ENCODE data around the gene ANKRD60.
A peak's percentile ranks its signal among the peaks of the same experiment; 100 is the strongest.

The ANKRD60 gene

DNA sequence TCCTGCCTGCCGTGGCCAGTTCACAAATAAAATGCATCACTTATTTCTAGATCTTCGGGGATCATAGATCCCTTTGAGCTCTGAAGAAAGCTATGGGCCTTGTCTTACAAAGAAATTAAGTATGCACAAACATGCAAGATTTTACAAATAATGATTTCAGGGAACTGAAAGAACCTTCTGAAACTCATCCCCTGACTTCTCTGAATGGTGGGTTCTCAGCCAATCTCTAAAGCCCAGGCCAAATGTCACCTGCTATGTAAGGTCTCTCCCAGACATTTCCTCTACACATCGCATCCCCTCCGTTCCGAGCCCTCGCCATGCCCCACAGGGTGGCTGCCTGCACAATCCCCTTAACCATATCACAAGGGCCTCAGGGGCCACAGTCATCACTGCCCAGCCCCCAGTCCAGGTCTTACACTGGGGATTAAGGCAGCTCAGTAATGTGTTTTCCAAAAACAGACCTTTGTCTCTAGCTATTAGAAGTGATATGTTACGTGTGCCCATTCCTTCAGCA, 16.1 kb upstream of the ANKRD60 start:
- no peak for DNase-seq

DNA sequence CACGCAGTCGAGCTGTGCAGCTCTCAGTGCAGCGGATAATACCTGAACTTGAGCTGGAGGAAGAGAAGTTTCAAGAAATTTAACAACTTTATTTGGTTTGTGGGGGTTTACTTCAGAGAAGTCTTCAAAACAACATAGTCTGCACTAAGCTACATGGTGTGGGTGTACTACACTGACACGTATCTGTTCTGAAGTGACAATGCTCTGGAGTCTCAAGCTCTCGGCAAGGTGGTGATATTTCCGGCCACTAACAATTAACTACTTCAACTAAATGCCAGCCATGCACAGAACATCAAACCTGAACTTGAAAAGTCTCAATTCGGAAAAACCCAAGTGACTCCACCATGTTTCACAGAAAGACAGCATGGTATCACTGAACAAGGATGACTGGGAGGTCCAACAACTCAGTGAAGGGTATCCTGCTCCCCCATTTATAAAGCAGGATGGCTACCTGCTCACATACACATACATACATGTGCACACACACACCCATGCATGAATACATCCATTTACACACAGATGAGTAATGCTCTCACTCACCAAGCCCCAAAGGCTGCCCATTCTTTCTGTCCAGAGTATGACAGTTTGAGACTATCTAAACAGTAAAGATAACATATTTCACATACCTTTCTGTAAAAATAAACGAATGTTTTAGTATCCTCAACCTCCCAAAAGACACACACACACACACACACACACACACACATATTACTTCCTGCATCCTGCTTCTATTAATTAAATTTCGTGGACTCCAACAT, 15.4 kb upstream of the ANKRD60 start:
- DNase-seq = no peak

DNA sequence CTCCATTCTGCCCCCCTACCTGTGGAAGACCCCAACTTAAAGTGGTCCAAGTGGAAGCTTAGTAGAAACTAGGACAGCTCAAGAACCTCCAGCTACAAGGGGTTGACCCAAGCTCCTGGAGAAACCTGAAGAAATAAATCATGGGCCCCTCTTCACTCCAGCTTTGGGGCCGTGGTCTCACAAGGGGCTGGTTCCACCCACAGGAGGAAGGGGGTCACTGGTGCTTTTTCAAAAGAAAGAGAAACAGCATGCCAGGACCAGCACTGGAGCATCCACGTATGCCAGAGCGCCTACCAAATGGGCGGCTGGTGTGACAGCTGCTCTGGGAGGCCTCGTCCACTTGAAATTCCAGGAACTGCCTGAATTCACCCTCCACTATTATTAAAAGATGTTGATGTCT, 14.4 kb upstream of the ANKRD60 start:
- no peak for DNase-seq

DNA sequence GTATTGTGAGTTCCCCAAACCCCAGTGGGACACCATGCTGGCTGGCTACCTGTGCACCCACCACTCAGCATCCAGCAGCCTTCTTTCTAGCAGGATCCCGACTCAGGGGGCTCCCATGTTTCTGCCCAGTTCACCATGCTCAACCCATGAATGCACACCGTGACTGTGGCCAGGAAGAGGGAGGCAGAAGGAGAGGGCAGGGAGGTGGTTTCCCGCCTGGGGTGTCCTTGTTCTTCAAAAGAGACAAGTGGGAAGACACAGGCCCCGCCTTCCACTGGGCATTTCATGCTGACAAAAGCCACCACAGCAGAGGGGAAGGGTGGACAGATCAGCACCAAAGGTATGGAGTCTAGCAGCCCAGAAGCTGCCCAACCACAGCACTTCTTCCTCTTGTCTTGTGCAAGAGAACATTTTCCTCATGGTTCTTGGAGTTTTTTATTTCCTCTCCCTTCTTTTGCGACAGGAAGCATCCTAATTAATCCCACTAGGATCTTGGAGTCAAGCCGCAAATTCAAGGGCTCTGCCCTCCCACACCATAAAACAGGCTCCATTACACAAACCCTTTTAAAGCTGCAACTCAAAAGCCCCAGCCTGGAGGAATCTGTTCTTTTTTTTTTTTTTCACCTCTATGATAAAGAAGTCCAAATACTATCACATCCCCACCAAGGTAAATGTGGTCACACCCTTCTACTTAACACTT, 13.5 kb upstream of the ANKRD60 start:
- DNase-seq = no peak

DNA sequence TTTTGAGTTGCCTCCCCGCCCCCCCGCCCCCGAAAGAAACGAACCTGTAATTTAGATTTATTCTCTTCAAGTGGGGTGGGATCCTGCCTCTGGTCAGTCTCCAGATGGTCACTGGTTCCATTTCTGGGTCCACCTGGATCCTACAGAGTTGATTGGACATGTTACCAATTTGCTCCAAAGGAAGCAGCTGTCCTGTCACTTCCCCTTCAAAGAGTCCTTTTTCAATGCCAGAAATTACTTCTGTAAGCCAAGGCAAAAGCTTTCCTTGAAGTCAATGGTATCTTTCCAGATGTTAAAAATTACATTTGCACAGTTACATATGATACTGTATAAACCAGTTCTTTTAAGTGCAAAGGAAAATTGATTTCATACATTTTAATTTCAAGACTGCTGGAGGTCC, 12.0 kb upstream of the ANKRD60 start:
- no peak for DNase-seq

DNA sequence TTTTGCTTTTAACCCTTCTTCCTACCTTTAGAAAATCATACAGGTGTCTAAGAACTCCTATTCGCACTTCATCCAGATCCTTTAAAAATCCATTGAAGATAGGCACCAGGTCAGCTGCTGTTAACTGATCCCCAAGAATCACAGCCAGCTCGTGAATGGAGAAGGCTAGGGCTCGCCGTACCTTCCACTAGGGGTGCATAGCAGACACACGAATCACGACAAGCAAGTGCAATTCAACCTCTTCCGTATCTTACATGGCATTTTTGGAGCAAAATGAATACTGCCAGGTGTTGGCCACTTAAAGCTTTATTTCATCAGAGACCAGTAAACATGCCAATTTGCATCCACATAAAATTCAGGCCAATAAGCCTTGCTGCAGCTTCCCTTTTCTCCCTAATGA, 10.8 kb upstream of the ANKRD60 start:
- DNase-seq = no peak

DNA sequence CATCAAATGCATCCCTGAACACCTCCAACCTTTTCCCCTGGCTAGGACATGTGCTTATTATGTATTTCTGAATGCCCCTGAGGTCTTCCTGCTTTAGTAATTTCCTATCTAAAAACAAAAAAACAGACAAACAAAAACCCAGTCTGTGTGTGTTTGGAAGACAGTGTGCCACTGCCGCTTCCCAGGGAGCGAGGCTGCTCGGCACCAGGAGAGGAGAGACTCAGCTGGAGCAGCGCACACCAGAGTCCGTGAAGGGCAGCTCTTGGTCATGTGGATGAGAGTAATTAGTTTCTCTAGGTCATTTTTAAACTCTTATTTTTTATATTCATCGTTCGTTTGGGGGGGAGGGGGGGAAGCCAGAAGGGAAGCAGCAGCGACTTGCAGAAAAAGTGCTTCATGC, 10.0 kb upstream of the ANKRD60 start:
- DNase-seq = no peak

DNA sequence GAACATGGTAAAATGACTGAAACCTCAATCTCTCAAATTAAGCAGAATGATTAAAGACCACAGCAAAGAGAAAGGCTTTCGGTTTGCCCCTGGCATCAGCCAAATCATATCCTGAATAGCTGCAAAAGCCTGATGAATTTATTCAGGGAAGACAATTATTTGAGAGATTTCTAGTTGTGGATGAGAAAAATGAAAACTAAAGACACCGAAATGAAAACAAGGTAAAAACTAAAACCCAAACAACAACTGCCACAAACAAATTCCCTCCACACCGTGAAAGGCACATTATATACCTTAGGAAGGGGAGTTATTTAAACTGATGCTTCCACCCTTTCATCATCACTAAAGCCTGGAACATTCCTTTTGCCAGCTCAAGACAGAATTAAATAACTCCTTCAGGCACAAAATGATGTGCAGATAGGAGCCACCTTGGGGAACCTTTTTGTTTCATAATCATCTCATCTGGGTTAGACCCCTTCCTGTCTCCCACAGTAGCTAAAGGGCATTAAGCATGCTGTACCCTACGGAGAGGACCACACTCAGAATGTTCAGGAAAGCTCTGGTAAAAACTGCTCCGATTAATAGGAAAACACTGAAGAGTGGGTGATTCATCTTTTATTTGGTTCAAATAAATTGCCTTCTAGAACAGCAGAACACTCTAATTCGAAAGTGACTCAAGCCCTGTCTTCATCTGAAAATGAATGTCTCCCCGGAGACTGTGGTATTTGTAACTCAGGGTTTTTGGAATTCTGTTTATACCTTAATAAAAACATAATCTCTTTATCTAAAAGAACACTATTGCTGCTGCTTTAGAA, 9.1 kb upstream of the ANKRD60 start:
- no peak for DNase-seq

DNA sequence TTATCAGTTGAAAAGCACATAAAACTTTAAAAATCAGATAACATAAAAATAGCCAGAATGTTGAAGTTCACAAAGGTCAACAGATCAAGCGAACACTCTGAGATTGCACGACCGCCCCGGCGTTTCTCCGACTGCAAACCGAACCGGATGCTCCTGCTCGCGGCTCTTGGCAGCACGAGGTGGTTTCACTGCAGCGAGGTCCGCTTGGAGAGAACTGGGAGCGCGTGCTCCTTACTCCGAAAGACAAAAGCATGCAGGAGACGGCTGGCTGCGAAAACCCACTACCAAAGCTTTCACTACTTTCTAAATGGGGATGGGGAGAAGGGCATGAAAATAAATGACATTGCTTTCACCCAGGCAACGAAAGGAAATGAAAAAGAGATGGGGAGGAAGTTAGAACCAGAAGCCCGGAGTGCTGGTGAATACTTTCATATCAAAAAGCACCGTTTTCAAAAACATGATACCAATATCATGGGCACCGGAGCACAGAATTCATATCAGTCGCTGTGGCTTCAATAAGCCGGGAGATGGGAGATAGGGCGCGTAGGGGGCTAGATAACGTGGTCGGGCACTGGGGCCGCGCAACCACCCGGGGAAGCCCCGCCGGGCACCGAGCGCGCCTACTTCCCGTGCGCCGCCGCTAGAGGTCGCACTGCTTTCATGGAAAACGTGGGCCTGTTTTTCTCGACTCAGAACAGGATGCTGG, 8.3 kb upstream of the ANKRD60 start:
- peak; percentile 53 to 83 for DNase-seq

DNA sequence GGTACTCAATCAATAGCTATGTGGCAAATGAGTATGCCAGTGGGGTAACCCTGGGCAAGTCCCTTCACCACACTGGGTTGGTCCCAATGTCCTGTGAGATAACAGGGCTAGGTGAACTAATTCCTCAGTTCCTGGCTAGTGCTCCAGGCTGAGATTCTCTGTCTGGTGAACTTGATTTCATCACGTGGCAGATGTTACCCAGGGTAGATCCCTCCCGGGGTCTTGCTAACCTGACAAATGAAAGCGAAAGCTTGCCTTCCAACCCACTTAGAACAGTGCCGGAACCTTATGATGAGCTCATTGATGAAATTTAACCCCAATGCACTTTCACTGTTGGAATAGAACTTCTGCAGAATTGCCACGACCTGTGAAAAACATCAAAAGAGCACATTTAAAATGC, 6.6 kb upstream of the ANKRD60 start:
- DNase-seq = no peak

DNA sequence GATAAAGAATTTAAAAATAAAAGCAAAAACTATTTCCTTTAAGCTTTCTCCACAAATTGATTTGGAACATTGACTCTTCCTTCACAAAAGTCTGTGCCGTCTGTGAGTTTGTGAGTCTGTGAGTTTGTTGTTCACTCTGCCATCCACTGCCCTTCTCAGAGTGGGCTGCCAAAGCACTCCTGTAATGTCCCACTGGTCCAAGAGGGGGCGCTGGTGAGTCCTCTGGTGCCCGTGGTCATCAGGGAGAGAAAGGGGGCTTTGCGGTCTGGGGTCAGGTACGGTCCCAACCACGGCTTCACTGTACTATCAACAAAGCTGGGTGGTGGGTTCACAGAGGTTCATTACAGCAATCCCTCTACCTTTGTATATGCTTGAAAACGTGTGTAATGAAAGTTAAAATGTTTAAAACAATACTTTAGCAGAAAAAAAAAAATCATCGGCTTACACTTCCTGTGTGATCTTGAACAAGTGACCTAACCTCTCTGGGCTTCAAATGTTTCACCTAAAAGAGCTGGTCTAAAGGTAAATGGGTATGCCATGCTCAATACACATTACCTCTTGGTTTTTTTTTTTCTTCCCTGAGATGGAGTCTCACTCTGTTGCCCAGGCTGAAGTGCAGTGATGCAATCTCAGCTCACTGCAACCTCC, 5.6 kb upstream of the ANKRD60 start:
- peak in 1 of 2 experiments; percentile 20 for DNase-seq

DNA sequence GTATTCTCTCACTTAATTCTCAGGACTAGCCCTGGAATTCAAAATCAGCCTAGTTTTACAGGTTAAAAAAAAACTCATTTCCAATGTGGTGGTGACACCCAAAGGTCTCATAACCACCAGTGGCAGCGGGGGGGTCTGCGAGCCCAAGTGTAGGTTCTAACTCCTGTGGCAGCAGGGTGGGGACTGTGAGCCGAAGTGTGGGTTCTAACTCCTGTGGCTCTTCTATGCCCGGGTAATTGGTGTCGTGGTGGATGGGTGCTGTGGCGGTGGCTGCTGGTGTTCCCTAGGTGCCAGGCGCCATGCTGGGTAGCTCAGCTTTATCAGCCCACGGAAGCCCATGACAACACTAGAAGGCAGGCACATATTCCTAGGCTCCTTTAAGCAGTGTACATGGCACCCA, 4.9 kb upstream of the ANKRD60 start:
- DNase-seq = no peak

DNA sequence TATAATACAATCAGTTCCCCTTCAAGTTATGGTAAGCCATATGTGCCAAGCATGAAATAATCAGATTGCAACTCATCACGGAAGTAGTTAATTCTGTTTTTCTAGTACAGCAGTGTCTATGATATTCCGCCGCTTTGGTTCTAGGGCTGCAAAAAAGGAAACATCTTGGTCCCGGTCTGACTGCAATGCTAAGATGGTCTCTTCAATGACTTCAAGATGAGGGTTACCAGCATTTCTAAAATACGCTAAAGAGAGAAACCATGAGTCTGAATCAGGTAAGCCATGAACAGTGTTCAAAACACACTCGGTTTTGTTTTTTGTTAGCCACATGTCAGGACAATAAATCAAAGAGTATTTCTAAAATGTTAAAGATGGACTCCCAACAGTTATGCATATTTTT, 3.2 kb upstream of the ANKRD60 start:
- no peak for DNase-seq

DNA sequence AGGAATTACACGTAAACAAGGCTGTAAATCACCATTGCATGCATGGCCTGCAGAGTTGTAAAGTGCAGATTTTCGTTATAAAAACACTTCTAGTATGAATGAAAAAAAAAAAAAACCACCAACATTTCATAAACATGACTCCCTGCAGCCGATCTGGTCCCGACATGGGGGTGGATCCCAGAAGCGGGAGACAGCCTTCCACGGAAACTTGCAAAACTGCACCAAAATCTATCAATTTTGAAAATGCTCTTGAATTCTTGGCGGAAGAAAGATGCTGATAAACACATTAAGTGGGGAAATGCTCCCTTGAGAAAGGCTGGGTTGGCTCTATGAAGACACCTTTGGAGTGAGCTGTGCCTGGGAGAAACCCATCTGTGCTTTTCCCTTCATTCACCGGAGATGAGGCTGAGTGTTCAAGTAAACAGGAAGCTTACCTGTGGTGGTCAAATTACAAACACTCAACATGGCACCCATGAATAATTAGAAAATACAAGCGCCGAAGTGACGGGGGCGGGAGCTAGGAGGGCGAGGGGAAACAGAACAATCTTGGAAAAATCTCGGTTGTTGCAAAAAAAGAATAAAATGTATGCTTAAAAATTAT, 845 bp upstream of the ANKRD60 start:
- DNase-seq = no peak

DNA sequence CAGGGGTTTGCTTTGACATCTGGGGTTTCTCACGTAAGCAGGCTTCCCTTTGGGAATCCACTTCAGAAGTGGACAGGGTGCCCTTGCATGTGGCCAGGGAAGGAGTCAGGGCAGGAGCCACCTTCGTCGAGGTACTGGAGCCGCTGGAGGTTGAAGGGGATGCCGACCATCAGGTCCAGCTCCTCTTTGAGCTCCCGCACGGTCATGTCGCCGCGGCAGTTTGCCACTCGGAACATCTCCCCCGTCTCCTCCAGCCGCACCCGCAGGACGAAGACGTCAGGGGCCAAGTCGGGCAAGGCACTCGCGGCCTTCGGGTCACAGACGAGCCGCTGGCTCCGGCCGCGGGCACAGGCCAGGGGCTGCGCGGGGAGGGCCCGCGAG, 360 bp downstream of the ANKRD60 start:
- no peak for DNase-seq

DNA sequence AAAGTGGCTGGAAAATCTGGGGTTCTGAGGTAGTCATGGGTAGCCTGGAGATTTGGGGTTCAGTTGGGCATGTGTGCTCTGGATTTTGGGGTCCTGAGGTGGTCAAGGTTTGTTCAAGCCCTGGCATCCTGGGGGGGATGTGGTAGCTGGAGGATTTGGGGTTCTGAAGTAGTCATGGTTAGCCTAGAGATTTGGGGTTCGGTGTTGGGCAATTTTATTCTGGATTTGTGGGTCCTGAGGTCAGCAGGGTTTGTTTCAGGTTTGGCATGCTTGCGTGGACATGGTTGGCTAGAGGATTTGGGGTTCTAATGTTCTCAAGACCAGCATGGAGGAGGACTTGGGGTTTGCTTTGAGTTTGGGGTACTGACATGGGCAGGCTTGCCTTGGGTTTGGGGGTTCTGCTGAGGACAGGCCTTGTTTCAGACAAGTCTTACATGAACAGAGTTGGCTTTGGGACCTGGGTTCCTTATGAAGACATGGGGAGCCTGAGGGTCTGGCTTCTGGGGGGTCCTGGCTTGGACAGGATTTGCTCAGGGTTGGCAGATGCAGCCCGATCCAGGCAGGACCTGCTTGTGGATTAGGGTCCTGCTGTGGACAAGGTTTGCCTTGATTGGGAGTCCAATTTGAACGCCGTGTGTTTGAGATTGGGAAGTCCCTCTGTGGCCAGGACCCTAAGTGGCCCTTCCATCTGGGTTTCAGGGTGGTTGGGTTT, 906 bp downstream of the ANKRD60 start:
- DNase-seq = no peak

DNA sequence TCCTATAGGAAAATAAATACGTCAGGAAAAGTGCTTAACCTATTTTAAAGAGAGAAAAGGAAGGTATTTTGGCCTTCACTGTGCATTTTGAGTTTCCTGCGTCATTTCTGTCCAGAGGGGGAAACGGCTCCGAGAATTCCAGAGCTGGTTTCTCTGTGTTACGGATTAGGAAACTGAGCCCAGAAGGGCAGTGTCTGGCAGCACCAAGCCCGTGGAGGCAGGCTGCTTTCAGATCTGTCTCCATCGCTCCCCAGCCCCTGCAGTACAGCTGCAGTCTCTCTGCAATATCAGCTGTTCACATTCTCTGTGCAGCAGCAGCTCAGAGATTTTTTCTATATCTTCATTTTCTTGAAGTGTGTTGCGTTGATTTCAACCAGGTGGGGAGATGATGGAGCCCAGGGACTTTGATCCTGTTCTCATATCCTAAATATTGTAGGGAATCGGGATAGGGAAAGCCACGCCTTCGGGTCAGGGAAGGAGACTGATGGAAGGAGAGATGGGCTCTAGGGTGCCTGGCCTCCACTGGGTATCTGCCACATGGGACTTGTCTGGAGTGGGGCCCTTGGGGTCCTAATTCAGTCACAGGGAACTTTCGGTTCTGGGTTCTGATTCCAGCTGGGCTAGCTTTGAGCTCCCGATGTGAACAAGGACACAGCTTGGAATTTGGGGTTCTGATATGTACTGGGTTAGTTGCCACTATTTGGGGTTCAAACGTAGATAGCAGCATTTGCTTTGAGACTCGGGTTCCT, 2.8 kb downstream of the ANKRD60 start:
- DNase-seq = no peak

DNA sequence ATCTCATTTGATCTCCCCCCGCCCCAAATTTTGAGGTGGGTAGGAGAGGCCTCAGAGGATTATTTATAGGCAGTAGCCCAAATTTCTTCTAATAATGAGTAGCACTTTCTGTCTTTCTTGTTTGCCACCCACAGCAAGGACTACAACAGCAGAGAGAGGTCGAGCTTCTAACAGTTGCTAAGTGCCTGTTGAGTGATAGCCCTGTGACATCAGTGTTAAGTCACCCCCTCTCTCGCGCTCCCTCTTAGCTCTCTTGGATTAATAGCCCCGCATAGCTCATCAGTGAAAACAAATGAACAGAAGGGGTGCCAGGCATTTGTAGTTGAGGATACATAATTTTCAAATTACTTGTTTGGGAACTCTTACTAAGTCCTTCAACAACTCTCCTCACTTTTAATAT, 3.5 kb downstream of the ANKRD60 start:
- DNase-seq = no peak

DNA sequence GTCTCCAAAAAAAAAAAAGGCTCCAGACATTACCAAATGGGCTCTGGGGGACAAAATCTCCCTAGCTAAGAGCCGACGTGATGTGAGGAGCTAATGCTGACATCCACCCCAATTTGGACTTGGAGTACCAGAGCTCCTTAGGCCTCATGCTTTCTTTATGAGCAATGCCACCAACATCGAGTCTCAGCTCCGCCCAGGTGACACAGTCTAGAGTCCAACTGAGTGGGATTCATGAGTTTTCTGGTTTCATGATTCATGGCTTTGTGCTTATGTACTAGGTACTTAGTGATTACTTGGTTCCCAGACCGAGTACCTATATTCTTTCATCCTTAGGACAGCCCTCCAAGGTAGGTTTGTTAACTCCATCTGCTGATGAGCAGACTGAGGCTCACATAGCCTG, 4.4 kb downstream of the ANKRD60 start:
- DNase-seq = no peak

DNA sequence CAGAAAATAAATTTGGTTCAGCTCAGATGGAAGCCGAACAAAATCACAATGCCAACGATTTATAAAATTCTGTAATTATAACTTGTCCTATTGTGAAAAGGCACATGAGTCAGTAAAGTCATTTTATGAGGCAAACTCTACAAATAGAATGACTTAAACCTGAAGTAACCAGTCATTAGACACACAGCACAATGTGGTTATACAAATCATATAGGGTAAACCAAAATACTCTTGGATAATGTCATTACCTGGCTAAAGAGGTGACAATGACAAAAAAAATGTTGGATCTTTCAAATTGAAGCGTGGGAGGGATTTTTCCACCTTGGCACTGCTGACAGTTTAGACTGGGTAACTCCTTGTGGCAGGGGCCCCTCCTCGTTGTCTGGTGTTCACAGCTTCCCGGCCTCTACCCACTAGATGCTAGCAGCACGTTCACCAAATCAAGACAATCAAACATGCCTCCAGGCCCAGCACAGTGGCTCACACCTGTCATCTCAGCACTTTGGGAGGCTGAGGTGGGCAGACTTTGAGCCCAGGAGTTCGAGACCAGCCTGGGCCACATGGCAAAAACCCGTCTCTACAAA, 5.0 kb downstream of the ANKRD60 start:
- no peak for DNase-seq
